ENCODE data around the gene SLC4A1. TPM values are rescaled to one million over a fixed set of nuclear protein-coding genes. Genes with fewer than 3 reads are reported as not detected.

SLC4A1 gene
- total and polyA plus RNA-seq, 12 donors = 0.06 to 2.4 (median 0.52) TPM; not detected in 1

DNA sequence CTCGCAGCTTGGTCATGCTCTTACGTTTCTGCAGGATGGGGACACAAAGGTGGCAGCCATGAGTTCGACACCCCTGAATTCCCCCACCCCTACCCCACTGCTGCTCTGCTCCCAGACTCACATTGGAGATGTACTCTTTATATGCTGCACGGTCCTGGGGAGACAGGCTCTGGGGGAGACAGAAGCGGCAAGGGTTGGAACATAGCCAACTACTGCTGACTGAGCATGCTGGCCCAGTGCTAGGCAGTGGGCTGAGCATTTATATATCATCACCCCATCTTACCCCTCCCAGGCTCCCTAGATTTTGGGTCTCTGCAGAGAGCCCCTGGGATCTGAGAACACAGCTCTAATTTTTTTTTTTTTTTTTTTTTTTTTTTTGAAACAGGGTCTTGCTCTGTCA is 60.2 kb downstream of the SLC4A1 start:
- Histone ChIP-seq H3K4me1 (peaks cover 5 to 37% (median 13%) of the 10 kb centered on the region in 9 donors), H3K9me3 (no peaks in the 10 kb centered on the region), H3K36me3 (peaks cover 0 to 66% (median 36%) of the 10 kb centered on the region in 9 donors), H3K27me3 (no peaks in the 10 kb centered on the region), H3K27ac (no peak overlapping the region), H3K4me3 (no peak overlapping the region)
- TF ChIP-seq, protein P1, sequence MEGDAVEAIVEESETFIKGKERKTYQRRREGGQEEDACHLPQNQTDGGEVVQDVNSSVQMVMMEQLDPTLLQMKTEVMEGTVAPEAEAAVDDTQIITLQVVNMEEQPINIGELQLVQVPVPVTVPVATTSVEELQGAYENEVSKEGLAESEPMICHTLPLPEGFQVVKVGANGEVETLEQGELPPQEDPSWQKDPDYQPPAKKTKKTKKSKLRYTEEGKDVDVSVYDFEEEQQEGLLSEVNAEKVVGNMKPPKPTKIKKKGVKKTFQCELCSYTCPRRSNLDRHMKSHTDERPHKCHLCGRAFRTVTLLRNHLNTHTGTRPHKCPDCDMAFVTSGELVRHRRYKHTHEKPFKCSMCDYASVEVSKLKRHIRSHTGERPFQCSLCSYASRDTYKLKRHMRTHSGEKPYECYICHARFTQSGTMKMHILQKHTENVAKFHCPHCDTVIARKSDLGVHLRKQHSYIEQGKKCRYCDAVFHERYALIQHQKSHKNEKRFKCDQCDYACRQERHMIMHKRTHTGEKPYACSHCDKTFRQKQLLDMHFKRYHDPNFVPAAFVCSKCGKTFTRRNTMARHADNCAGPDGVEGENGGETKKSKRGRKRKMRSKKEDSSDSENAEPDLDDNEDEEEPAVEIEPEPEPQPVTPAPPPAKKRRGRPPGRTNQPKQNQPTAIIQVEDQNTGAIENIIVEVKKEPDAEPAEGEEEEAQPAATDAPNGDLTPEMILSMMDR (IDR thresholded peaks at IDR 0.05) = no peak
- DNase-seq = no peak
- ATAC-seq = no peak
- WGBS, 2 donors = 85 to 89% methylated on average over 5 of the region's 5 CpGs
- intact Hi-C loops (cut with DNase I) = loop anchor here in 1 of 10 donors (5.0 kb wide), 1 partner anchor 125 kb away; no protein-coding TSS in a partner anchor

DNA sequence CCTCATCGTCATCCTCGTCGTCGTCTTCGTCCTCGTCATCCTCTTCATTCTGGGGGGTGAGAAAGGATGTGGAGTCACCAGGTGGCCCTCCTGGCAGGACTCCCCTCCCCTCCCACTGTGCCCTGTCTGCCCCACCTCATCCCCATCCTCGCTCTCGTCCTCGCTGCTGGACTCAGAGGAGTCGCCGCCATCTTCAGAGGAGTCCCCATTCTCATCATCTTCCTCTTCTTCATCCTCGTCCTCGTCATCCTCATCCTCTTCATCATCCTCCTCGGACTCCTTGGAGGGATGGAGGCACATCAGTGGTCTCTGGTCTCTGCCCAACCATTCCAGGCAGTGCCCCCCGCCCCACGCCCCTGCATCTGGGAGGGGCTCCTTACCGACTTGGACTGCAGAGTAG is 60.6 kb downstream of the SLC4A1 start:
- DNase-seq = no peak

DNA sequence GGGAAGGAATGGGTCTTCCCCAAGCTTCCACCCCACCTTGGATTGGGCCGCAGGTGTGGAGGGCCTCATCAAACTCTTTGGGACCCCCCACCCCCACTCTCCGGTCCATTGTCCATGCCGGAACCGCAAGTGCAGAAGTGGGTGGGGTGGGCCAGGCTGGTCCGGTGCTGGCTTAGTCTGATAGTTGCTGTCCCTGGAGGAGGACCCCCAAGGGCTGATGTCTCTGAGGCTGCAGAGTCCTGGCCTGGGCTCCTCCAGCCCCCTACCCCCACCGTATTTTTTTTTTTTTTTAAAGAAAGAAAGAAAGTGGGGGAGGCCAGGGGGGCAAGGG is 61.1 kb downstream of the SLC4A1 start:
- Histone ChIP-seq H3K4me3 (no peak overlapping the region), H3K9me3 (no peaks in the 10 kb centered on the region), H3K4me1 (peaks cover 5 to 38% (median 13%) of the 10 kb centered on the region in 9 donors), H3K27ac (no peak overlapping the region), H3K36me3 (peaks cover 0 to 56% (median 36%) of the 10 kb centered on the region in 9 donors), H3K27me3 (no peaks in the 10 kb centered on the region)
- intact Hi-C loops (cut with DNase I) = loop anchor here in 1 of 10 donors (5.0 kb wide), 1 partner anchor 126 kb away; no protein-coding TSS in a partner anchor
- WGBS, 2 donors = 88 to 90% methylated on average over 6 of the region's 6 CpGs
- DNase-seq (no peak), ATAC-seq (no peak)
- TF ChIP-seq, protein P1 (IDR thresholded peaks at IDR 0.05) = no peak

More for the DNA sequence above, 60.6 kb downstream of the SLC4A1 start:
- intact Hi-C loops (cut with DNase I) = loop anchor here in 1 of 10 donors (5.0 kb wide), 1 partner anchor 125 kb away; no protein-coding TSS in a partner anchor
- Histone ChIP-seq H3K4me1 (peaks cover 5 to 37% (median 13%) of the 10 kb centered on the region in 9 donors), H3K36me3 (peaks cover 0 to 62% (median 36%) of the 10 kb centered on the region in 9 donors), H3K9me3 (no peaks in the 10 kb centered on the region), H3K27ac (no peak overlapping the region), H3K4me3 (no peak overlapping the region), H3K27me3 (no peaks in the 10 kb centered on the region)
- WGBS, 2 donors = 87% methylated on average over 17 of the region's 17 CpGs
- ATAC-seq = no peak
- TF ChIP-seq, protein P1 (IDR thresholded peaks at IDR 0.05) = no peak

DNA sequence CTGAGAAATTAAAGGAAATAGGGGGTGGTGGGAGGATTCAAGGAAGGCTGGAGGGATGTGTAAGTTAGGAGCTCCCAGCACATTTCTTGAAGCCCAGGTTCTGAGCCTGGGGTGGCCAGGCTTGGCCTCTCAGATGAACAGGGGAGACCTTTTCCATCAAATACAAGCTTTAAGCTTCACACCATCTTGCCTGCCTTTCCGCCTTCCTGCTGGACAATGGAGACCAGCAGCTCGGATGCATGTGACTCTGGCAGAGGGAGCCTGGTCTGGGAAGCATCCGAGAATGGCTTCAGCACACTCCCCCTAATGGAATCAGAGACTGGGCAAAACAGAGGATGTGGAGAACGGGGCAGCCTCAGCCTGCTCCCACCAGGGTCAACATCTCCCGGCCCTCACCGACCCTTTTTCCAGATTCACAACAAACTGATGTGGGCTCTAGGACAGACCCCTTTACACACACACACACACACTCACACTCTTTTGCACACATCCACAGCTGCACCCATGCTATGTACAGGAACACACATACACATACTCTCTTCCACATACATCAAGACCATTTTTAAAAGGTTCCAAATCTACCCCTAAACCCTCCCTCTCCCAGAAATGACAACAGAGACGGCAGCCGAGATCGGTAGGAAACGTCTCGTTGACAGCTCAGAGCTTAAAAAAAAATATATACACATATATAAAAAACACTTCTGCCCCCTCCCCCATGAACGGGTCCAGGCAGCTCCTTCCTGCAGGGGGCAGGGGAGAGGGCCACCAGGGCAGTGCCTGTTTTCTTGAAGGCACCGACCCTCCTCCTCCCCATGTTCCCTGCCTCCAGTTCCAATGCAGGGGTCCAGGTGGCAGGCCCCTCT is 61.7 kb downstream of the SLC4A1 start:
- no peaks in the 10 kb centered on the region for H3K27me3 ChIP-seq
- DNase-seq (no peak), ATAC-seq (no peak)
- no peaks in the 10 kb centered on the region for H3K9me3 ChIP-seq
- peaks cover 0 to 50% (median 36%) of the 10 kb centered on the region in 9 donors for H3K36me3 ChIP-seq
- no peak overlapping the region for H3K4me3 ChIP-seq
- 42 to 52% methylated on average over 13 of the region's 13 CpGs for WGBS, 2 donors
- intact Hi-C loops (cut with DNase I) = loop anchor here in 1 of 10 donors (5.0 kb wide), 1 partner anchor 126 kb away; no protein-coding TSS in a partner anchor
- H3K27ac ChIP-seq = peak overlapping the region in 1 of 10 donors; percentile 34
- H3K4me1 ChIP-seq = peaks cover 5 to 44% (median 13%) of the 10 kb centered on the region in 9 donors
- TF ChIP-seq, protein P1 (IDR thresholded peaks at IDR 0.05) = peak in 1 of 9 donors; percentile 12

Data from heart right ventricle (tissue), 16 donors.